Jurkat, Clone E6-1 (cell line): Measurements from ENCODE around the gene TMEM117.
"Not testable (repeated sequence)": the region's sequence is repeated elsewhere in the genome, so short reads cannot be mapped to it uniquely, and the experiment has no call there.

Experiments used
- DNase-seq: peaks from one replicate; pipeline ENCODE4 v3.0.0-alpha.2; 2011; ENCODE audit warnings: low read depth, low spot score
- H3K4me3 ChIP-seq: 2 replicates; pipeline ENCODE4 v1.5.1; 2011; ENCODE audit warnings: mild to moderate bottlenecking, low read length, control low read depth, moderate library complexity

TMEM117 gene

GRCh38 chr12:44379113-44379512, 543.2 kb downstream of the TMEM117 start:
- not testable (repeated sequence) for H3K4me3 ChIP-seq, DNase-seq

GRCh38 chr12:44379831-44380230, 544.0 kb downstream of the TMEM117 start:
- no peak overlapping the region for H3K4me3 ChIP-seq
- DNase-seq, result no peak

GRCh38 chr12:44380861-44381260, 545.0 kb downstream of the TMEM117 start:
- H3K4me3 ChIP-seq, result no peak overlapping the region
- no peak for DNase-seq

- no peak overlapping the region for H3K4me3 ChIP-seq
- DNase-seq, result no peak
Measured at GRCh38 chr12:44381341-44381740, 545.5 kb downstream of the TMEM117 start.

- no peak for DNase-seq
- H3K4me3 ChIP-seq, result no peak overlapping the region
Measured at GRCh38 chr12:44384136-44384535, 548.3 kb downstream of the TMEM117 start.

GRCh38 chr12:44385964-44386363, 550.1 kb downstream of the TMEM117 start:
- DNase-seq, result no peak
- H3K4me3 ChIP-seq, result no peak overlapping the region

GRCh38 chr12:44387581-44387980, 551.7 kb downstream of the TMEM117 start:
- no peak overlapping the region for H3K4me3 ChIP-seq
- no peak for DNase-seq

- no peak for DNase-seq
- H3K4me3 ChIP-seq, result no peak overlapping the region
Measured at GRCh38 chr12:44389038-44389437, 553.2 kb downstream of the TMEM117 start.

- no peak for DNase-seq
- H3K4me3 ChIP-seq, result no peak overlapping the region
Measured at GRCh38 chr12:44389896-44390295, 554.0 kb downstream of the TMEM117 start.

- no peak overlapping the region for H3K4me3 ChIP-seq
- DNase-seq, result no peak
Measured at GRCh38 chr12:44397631-44398030, 561.8 kb downstream of the TMEM117 start.

GRCh38 chr12:44403185-44403584, 567.3 kb downstream of the TMEM117 start:
- DNase-seq, result no peak
- no peak overlapping the region for H3K4me3 ChIP-seq

GRCh38 chr12:44405297-44405696, 569.4 kb downstream of the TMEM117 start:
- DNase-seq, result no peak

GRCh38 chr12:44422559-44422958, 586.7 kb downstream of the TMEM117 start:
- no peak overlapping the region for H3K4me3 ChIP-seq
- no peak for DNase-seq

More at GRCh38 chr12:44405297-44405696, 569.4 kb downstream of the TMEM117 start:
- H3K4me3 ChIP-seq, result no peak overlapping the region

- H3K4me3 ChIP-seq, result no peak overlapping the region
- no peak for DNase-seq
Measured at GRCh38 chr12:44428825-44429224, 592.9 kb downstream of the TMEM117 start.

GRCh38 chr12:44431647-44432343, 595.9 kb downstream of the TMEM117 start:
- DNase-seq, result no peak

GRCh38 chr12:44433659-44434058, 597.8 kb downstream of the TMEM117 start:
- no peak overlapping the region for H3K4me3 ChIP-seq
- no peak for DNase-seq

More at GRCh38 chr12:44431647-44432343, 595.9 kb downstream of the TMEM117 start:
- no peak overlapping the region for H3K4me3 ChIP-seq

- no peak overlapping the region for H3K4me3 ChIP-seq
- no peak for DNase-seq
Measured at GRCh38 chr12:44436756-44437155, 600.9 kb downstream of the TMEM117 start.
